Activated naive CD4-positive, alpha-beta T cell treated with anti-CD3 and anti-CD28 coated beads, Interleukin-2, amount 50 U/mL, for 24 hours (primary cell): ENCODE measurements around the gene HOXC9.

Source experiments
- H3K27ac Mint-ChIP-seq: one replicate; pipeline ENCODE4 v1.8.0; 2021; ENCODE audit warnings: mild to moderate bottlenecking, mixed read lengths
- H3K27me3 Mint-ChIP-seq: one replicate; pipeline ENCODE4 v1.8.0; 2021; ENCODE audit warnings: mixed read lengths
- H3K36me3 Mint-ChIP-seq: one replicate; pipeline ENCODE4 v1.8.0; 2021; ENCODE audit warnings: mixed read lengths
- H3K4me1 Mint-ChIP-seq: one replicate; pipeline ENCODE4 v1.8.0; 2021; ENCODE audit warnings: mixed read lengths
- H3K4me3 Mint-ChIP-seq: one replicate; pipeline ENCODE4 v1.8.0; 2021; ENCODE audit warnings: mild to moderate bottlenecking, mixed read lengths
- H3K9me3 Mint-ChIP-seq: one replicate; pipeline ENCODE4 v1.8.0; 2021; ENCODE audit warnings: mixed read lengths

Gene HOXC9

GRCh38 chr12:54008260-54008552 is 8.2 kb downstream of the HOXC9 start:
- Mint-ChIP-seq H3K4me3 (peak overlapping the region; percentile 26), H3K27ac (no peak overlapping the region), H3K4me1 (peaks cover 39% of the 10 kb centered on the region), H3K36me3 (no peaks in the 10 kb centered on the region), H3K27me3 (peaks cover 76% of the 10 kb centered on the region), H3K9me3 (no peaks in the 10 kb centered on the region)

GRCh38 chr12:54009171-54010052 is 9.5 kb downstream of the HOXC9 start:
- H3K4me1 Mint-ChIP-seq: peaks cover 39% of the 10 kb centered on the region
- H3K27ac Mint-ChIP-seq: peak overlapping the region; percentile 51
- peaks cover 70% of the 10 kb centered on the region for H3K27me3 Mint-ChIP-seq
- peak overlapping the region; percentile 80 for H3K4me3 Mint-ChIP-seq
- H3K9me3 Mint-ChIP-seq: no peaks in the 10 kb centered on the region
- H3K36me3 Mint-ChIP-seq: no peaks in the 10 kb centered on the region

DNA sequence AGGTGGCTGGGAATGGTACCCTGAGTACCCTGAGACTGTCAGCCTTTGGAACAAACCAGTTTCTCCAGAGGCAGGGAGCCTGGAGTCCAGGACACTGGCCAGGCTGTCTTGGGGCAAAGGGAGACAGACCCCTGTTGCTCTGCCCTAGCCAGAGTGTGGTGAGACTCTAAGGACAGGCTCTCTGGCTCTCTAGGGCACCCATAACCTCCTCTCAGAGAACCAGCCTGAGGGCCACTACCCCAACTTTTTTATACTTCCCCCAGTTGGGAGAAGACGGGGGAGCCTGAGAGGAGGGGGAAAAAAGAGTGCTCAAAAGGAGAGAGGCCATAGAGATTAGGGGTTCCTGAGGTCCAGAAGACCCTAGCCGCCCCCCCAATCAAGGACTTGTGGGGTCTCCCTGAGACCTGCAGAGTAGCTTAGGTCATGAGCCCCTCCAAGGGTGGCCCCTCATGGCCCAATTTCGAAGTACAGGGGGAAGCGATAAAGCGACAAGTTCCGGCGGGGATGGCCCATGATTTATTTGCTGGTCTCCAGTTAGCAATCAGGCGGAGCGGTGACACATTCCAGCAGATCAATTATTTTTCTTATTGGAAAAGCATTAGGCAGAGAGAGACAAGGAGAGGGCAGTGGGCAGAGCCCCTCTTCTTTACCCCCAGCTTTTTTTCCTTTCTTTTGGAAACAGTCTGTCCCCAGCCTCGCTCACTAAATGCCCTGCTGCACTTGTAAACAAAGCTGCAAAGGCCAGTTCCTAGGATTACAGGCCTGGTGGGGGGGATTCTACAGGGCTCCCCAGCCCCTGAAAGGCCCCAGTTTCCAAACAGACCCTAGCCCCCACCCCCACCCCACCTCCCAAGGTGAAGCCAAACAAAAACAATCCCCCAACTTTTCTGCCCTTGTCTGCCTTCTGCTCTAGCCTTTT is 10.4 kb downstream of the HOXC9 start:
- Mint-ChIP-seq H3K36me3 (no peaks in the 10 kb centered on the region), H3K27ac (no peak overlapping the region), H3K4me1 (peaks cover 46% of the 10 kb centered on the region), H3K4me3 (peak overlapping the region; percentile 53), H3K27me3 (peaks cover 73% of the 10 kb centered on the region), H3K9me3 (no peaks in the 10 kb centered on the region)

DNA sequence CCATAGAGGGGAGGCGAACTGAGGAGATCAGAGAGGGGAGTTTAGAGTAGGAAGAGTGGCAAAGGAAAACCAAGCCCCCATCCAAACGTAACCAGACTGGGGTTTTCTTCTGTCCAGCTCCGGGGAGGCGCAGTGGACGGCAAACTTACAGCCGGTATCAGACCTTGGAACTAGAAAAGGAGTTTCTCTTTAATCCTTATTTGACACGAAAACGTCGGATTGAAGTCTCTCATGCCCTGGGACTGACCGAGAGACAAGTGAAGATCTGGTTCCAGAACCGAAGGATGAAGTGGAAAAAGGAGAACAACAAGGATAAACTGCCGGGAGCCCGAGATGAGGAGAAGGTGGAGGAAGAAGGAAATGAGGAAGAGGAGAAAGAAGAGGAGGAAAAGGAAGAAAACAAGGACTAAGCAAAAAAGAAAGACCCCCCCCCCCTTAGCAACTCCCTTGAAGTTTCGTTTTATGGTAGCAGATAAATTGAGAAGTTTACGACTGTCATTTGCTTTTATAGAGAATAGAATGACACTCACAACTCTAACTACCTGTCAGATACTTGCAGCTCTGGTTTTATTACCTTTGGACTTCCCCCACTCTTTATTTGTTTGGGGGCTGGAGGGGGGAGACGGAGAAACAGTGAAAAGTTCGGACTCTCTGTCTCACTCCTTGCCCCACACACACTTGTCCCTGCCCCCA is 11.2 kb downstream of the HOXC9 start:
- H3K4me1 Mint-ChIP-seq: peaks cover 38% of the 10 kb centered on the region
- H3K9me3 Mint-ChIP-seq: no peaks in the 10 kb centered on the region
- H3K27me3 Mint-ChIP-seq: peaks cover 70% of the 10 kb centered on the region
- peak overlapping the region; percentile 15 for H3K4me3 Mint-ChIP-seq
- H3K27ac Mint-ChIP-seq: no peak overlapping the region
- no peaks in the 10 kb centered on the region for H3K36me3 Mint-ChIP-seq

- peak overlapping the region; percentile 76 for H3K27ac Mint-ChIP-seq
- H3K9me3 Mint-ChIP-seq: no peaks in the 10 kb centered on the region
- H3K36me3 Mint-ChIP-seq: no peaks in the 10 kb centered on the region
- peaks cover 64% of the 10 kb centered on the region for H3K27me3 Mint-ChIP-seq
- H3K4me1 Mint-ChIP-seq: peaks cover 35% of the 10 kb centered on the region
- H3K4me3 Mint-ChIP-seq: no peak overlapping the region
Measured at GRCh38 chr12:54011665-54012532, 11.9 kb downstream of the HOXC9 start.

DNA sequence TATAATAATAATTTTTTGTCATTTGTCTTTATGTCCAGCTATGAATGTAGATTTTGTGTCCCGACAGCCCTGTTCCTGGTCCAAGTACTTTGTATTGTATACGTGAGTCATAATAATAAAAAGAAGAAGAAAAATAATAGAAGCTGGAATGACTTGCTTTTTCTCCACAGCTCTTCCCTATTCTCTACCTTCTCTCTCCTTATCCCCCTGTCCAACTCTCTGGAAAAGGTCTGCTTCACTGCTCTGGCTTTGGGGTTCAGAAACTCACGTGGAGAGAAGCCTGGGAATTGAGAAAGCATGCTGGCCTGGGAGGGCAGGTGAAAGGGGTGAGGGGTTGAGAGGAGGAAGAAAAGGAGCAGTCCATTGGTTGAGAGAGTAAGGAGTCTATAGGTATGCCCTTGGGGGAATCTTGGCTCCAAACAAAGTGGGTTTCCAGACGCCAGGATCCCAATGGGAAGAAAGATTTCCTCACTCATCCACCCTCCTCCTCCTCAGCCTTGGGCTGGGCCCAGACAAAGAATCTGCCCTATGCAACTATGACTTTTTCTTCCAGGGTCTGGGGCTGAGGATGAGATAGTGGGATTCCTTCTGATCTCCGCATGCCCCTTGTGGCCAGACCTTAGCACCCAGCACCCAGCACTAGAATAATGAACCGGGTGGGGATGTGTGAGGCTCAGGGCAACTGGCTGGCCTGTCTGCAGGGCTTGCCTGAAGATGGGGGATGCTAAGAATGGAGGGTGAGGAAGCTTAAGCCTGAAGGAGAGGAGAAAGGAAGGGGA is 12.9 kb downstream of the HOXC9 start:
- Mint-ChIP-seq H3K4me3 (no peak overlapping the region), H3K27me3 (peaks cover 62% of the 10 kb centered on the region), H3K27ac (no peak overlapping the region), H3K4me1 (peaks cover 38% of the 10 kb centered on the region), H3K9me3 (no peaks in the 10 kb centered on the region), H3K36me3 (no peaks in the 10 kb centered on the region)

DNA sequence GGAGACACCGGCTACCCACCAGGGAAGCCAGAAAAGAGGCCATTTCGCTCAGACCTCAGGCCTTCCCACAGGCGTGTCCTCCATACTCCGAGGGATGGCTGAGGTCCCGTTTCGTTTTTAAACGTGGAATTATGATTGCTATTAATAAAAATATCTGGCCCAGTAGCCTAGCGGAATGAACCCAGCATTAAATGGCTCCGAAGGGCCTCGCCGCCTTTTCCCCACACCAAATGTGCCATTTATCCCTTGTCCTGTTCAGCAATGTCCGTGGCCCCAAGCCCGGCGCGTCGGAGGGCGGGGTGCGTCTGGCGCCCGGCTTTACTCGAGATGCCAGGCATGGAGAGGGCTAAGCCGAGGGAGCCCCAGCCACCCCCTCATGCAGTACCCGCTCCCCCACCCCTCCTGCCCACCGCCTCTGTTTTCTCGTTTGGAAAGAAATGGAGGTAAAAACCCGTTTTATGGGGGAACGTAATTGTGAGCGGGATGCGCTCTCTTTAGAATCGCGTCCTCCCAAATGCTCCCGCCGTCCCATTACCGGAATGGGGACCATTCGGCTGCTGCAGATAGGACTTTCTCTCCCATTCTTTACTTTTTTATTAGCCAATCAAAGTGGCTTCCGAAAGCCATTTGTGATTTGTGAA is 14.5 kb downstream of the HOXC9 start:
- H3K4me1 Mint-ChIP-seq: peaks cover 37% of the 10 kb centered on the region
- H3K27ac Mint-ChIP-seq: no peak overlapping the region
- H3K4me3 Mint-ChIP-seq: no peak overlapping the region
- peaks cover 57% of the 10 kb centered on the region for H3K27me3 Mint-ChIP-seq
- no peaks in the 10 kb centered on the region for H3K9me3 Mint-ChIP-seq
- no peaks in the 10 kb centered on the region for H3K36me3 Mint-ChIP-seq

DNA sequence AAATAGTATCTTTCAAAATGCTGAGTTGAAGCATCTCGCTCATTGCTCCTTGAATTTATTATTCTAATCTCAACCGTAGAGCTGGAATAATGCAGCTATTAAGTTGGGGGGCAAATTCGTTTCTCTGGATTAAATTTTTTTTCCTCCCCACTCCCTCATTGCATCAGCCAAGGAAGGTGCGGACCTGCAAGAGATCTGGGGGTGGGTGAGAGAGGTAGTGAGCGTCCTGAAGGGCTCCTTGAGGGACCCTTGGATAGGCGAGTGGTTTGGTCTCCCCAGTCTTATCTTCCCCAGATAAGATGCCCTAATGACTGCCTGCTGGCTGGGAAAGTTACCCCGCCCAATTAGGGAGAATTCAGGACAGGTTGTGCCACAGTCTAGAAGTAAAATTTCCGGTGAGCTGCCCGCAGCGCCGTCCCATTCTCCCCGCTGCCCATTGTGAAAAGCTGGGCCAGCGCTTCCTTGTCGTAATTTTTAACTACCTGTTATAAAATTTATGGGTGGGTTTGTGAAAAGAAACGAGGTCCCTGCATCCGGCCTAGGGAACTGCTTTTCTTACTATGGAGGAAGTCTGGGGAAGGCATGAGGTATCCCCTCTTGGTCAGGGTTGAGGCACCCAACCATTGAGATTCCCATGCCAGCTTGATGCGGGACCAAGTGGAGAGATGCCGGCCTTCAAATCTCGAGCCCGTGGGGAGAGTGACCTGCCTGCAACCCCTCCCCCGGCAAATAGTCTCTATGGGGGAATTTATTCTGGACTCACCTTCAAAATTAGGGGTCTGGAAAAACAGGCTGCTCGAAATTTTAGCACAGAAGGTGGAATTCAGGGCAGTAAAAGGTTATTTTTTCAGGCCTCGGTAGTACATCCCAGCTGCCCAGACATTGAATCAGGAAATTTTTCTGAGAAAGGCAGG is 15.3 kb downstream of the HOXC9 start:
- Mint-ChIP-seq H3K36me3 (peaks cover 1% of the 10 kb centered on the region), H3K27me3 (peaks cover 57% of the 10 kb centered on the region), H3K4me1 (peaks cover 36% of the 10 kb centered on the region), H3K27ac (no peak overlapping the region), H3K4me3 (no peak overlapping the region), H3K9me3 (no peaks in the 10 kb centered on the region)

DNA sequence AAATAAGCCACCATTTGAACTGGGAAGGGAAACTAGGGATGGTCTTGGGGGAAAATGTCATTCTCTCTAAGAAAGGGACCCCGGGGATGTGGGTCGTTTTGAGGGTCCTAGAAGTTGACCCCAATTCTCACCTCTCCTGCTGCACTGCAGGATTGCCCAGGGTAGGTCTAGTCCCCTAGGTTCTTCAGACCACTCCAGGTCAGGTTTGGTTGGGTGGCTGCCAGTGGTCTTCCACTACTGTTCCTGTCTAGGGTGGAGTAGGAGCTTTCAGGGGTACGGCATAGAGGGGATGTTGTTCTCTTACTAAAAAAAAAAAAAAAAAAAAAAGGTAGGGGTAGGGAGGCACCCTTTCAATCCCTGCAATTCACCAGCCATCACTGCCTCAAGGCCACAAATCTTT is 16.1 kb downstream of the HOXC9 start:
- no peak overlapping the region for H3K4me3 Mint-ChIP-seq
- H3K4me1 Mint-ChIP-seq: peaks cover 34% of the 10 kb centered on the region
- peaks cover 52% of the 10 kb centered on the region for H3K27me3 Mint-ChIP-seq
- H3K36me3 Mint-ChIP-seq: peaks cover 1% of the 10 kb centered on the region
- H3K9me3 Mint-ChIP-seq: no peaks in the 10 kb centered on the region
- H3K27ac Mint-ChIP-seq: no peak overlapping the region

- H3K4me3 Mint-ChIP-seq: no peak overlapping the region
- no peaks in the 10 kb centered on the region for H3K9me3 Mint-ChIP-seq
- peaks cover 52% of the 10 kb centered on the region for H3K27me3 Mint-ChIP-seq
- peaks cover 1% of the 10 kb centered on the region for H3K36me3 Mint-ChIP-seq
- H3K4me1 Mint-ChIP-seq: peaks cover 29% of the 10 kb centered on the region
- no peak overlapping the region for H3K27ac Mint-ChIP-seq
Measured at GRCh38 chr12:54016478-54016964, 16.6 kb downstream of the HOXC9 start.

GRCh38 chr12:54017027-54017788 is 17.2 kb downstream of the HOXC9 start:
- Mint-ChIP-seq H3K36me3 (peaks cover 1% of the 10 kb centered on the region), H3K27ac (peak overlapping the region; percentile 17), H3K9me3 (no peaks in the 10 kb centered on the region), H3K27me3 (peaks cover 54% of the 10 kb centered on the region), H3K4me1 (peaks cover 26% of the 10 kb centered on the region), H3K4me3 (peak overlapping the region; percentile 77)

GRCh38 chr12:54017878-54018467 is 18.0 kb downstream of the HOXC9 start:
- H3K27ac Mint-ChIP-seq: peak overlapping the region; percentile 17
- peaks cover 26% of the 10 kb centered on the region for H3K4me1 Mint-ChIP-seq
- no peaks in the 10 kb centered on the region for H3K9me3 Mint-ChIP-seq
- H3K4me3 Mint-ChIP-seq: peak overlapping the region; percentile 77
- peaks cover 1% of the 10 kb centered on the region for H3K36me3 Mint-ChIP-seq
- H3K27me3 Mint-ChIP-seq: peaks cover 53% of the 10 kb centered on the region
